Measurements from ENCODE around the gene HS1BP3.

The HS1BP3 gene

GRCh38 chr2:20637147-20637546, 13.8 kb downstream of the HS1BP3 start:
- ATAC-seq (ENCODE audit: low read depth): no peak
- no peaks in the 10 kb centered on the region for H3K27me3 ChIP-seq (ENCODE audit: insufficient read depth, poor library complexity, severe bottlenecking)
- H3K4me3 ChIP-seq (ENCODE audit: severe bottlenecking): no peak overlapping the region
- no peak overlapping the region for H3K27ac ChIP-seq (ENCODE audit: poor library complexity, severe bottlenecking)
- H3K36me3 ChIP-seq (ENCODE audit: low read depth): no peaks in the 10 kb centered on the region
- no peak for TF ChIP-seq CTCF (IDR thresholded peaks at IDR 0.05; ENCODE audit: poor library complexity, severe bottlenecking)
- H3K9me3 ChIP-seq (ENCODE audit: severe bottlenecking): no peaks in the 10 kb centered on the region
- peaks cover 31% of the 10 kb centered on the region for H3K4me1 ChIP-seq (ENCODE audit: insufficient read depth, poor library complexity, severe bottlenecking)
- no peak for DNase-seq (ENCODE audit: low spot score)

- Histone ChIP-seq H3K27ac (ENCODE audit: poor library complexity, severe bottlenecking) (no peak overlapping the region), H3K4me1 (ENCODE audit: insufficient read depth, poor library complexity, severe bottlenecking) (peaks cover 25% of the 10 kb centered on the region), H3K36me3 (ENCODE audit: low read depth) (no peaks in the 10 kb centered on the region), H3K9me3 (ENCODE audit: severe bottlenecking) (no peaks in the 10 kb centered on the region), H3K27me3 (ENCODE audit: insufficient read depth, poor library complexity, severe bottlenecking) (no peaks in the 10 kb centered on the region), H3K4me3 (ENCODE audit: severe bottlenecking) (no peak overlapping the region)
- TF ChIP-seq CTCF (IDR thresholded peaks at IDR 0.05; ENCODE audit: poor library complexity, severe bottlenecking): peak; percentile 90
- peak; percentile 74 for ATAC-seq (ENCODE audit: low read depth)
- no peak for DNase-seq (ENCODE audit: low spot score)
These were observed 15.0 kb downstream of the HS1BP3 start for GRCh38 chr2:20635675-20636584.

- Histone ChIP-seq H3K27ac (ENCODE audit: poor library complexity, severe bottlenecking) (peak overlapping the region; percentile 38), H3K4me1 (ENCODE audit: insufficient read depth, poor library complexity, severe bottlenecking) (peaks cover 25% of the 10 kb centered on the region), H3K4me3 (ENCODE audit: severe bottlenecking) (no peak overlapping the region), H3K36me3 (ENCODE audit: low read depth) (no peaks in the 10 kb centered on the region), H3K27me3 (ENCODE audit: insufficient read depth, poor library complexity, severe bottlenecking) (no peaks in the 10 kb centered on the region), H3K9me3 (ENCODE audit: severe bottlenecking) (no peaks in the 10 kb centered on the region)
- no peak for DNase-seq (ENCODE audit: low spot score)
- no peak for TF ChIP-seq CTCF (IDR thresholded peaks at IDR 0.05; ENCODE audit: poor library complexity, severe bottlenecking)
- ATAC-seq (ENCODE audit: low read depth): no peak
These were observed 15.8 kb downstream of the HS1BP3 start for GRCh38 chr2:20635113-20635510.

- Histone ChIP-seq H3K36me3 (ENCODE audit: low read depth) (no peaks in the 10 kb centered on the region), H3K4me3 (ENCODE audit: severe bottlenecking) (no peak overlapping the region), H3K4me1 (ENCODE audit: insufficient read depth, poor library complexity, severe bottlenecking) (peaks cover 25% of the 10 kb centered on the region), H3K27ac (ENCODE audit: poor library complexity, severe bottlenecking) (peak overlapping the region; percentile 38), H3K9me3 (ENCODE audit: severe bottlenecking) (no peaks in the 10 kb centered on the region), H3K27me3 (ENCODE audit: insufficient read depth, poor library complexity, severe bottlenecking) (no peaks in the 10 kb centered on the region)
- DNase-seq (ENCODE audit: low spot score): no peak
- peak; percentile 40 for ATAC-seq (ENCODE audit: low read depth)
- no peak for TF ChIP-seq CTCF (IDR thresholded peaks at IDR 0.05; ENCODE audit: poor library complexity, severe bottlenecking)
These were observed 16.3 kb downstream of the HS1BP3 start for GRCh38 chr2:20634507-20635112.
